ENCODE data around the gene LATS1.

The LATS1 gene

GRCh38 chr6:149660028-149660427 lies 57.9 kb downstream of the LATS1 start:
- no peak for DNase-seq (ENCODE audit: low read depth)

GRCh38 chr6:149657441-149657840 lies 60.5 kb downstream of the LATS1 start:
- DNase-seq (ENCODE audit: low read depth), result no peak

- DNase-seq (ENCODE audit: low read depth), result no peak
Measured at GRCh38 chr6:149651056-149651455, 66.8 kb downstream of the LATS1 start.

GRCh38 chr6:149648148-149649145 lies 69.5 kb downstream of the LATS1 start, which contains the start of gene KATNA1:
TSS of gene KATNA1 (minus strand) at chr6:149648714. CDS start at chr6:149638547, 10,167 bp downstream.
- DNase-seq (ENCODE audit: low read depth), result peak; percentile 8

GRCh38 chr6:149646599-149646998 lies 71.3 kb downstream of the LATS1 start:
- DNase-seq (ENCODE audit: low read depth), result no peak

- DNase-seq (ENCODE audit: low read depth), result no peak
Measured at GRCh38 chr6:149642829-149643580, 74.9 kb downstream of the LATS1 start.

GRCh38 chr6:149636124-149636523 lies 81.8 kb downstream of the LATS1 start:
- no peak for DNase-seq (ENCODE audit: low read depth)

- no peak for DNase-seq (ENCODE audit: low read depth)
Measured at GRCh38 chr6:149634315-149634714, 83.6 kb downstream of the LATS1 start.

GRCh38 chr6:149628875-149629510 lies 88.9 kb downstream of the LATS1 start:
- no peak for DNase-seq (ENCODE audit: low read depth)

GRCh38 chr6:149627672-149628071 lies 90.2 kb downstream of the LATS1 start:
- DNase-seq (ENCODE audit: low read depth), result no peak

GRCh38 chr6:149615805-149616204 lies 102.1 kb downstream of the LATS1 start:
- DNase-seq (ENCODE audit: low read depth), result no peak

- peak; percentile 5 for DNase-seq (ENCODE audit: low read depth)
Measured at GRCh38 chr6:149614337-149614736, 103.6 kb downstream of the LATS1 start.

GRCh38 chr6:149608381-149608982 lies 109.4 kb downstream of the LATS1 start:
- no peak for DNase-seq (ENCODE audit: low read depth)

Data from non-pigmented ciliary epithelial cell (primary cell).